Activated CD8-positive, alpha-beta T cell treated with anti-CD3 and anti-CD28 coated beads for 36 hours (primary cell): ENCODE data around the gene ANO8. TPM values are rescaled to one million over a fixed set of nuclear protein-coding genes. Genes with fewer than 3 reads are reported as not detected.

Source experiments
- ATAC-seq: fragments of 200-7000 bp; cut with Tn5 transposase; one replicate; pipeline ENCODE4 v1.10.0; 2021; ENCODE audit warnings: mild to moderate bottlenecking, moderate library complexity
- CTCF ChIA-PET: fragments of 350-600 bp; sonication (Branson Sonifier 250); formaldehyde crosslinking; loops from one replicate; lab custom pipeline; 2021; ENCODE audit warnings: antibody characterized with exemption; lab: Charles Lee
- POLR2A ChIA-PET: fragments of 350-600 bp; sonication (Branson Sonifier 250); formaldehyde crosslinking; loops from one replicate; lab custom pipeline; 2021; ENCODE audit warnings: antibody characterized with exemption; lab: Charles Lee
- DNase-seq: peaks from one replicate; pipeline ENCODE4 v3.0.0-alpha.2; 2020
- H3K27ac Mint-ChIP-seq: one replicate; pipeline ENCODE4 v1.8.0; 2021; ENCODE audit warnings: mild to moderate bottlenecking, mixed read lengths
- H3K27me3 Mint-ChIP-seq: one replicate; pipeline ENCODE4 v1.8.0; 2021; ENCODE audit warnings: mixed read lengths
- H3K36me3 Mint-ChIP-seq: one replicate; pipeline ENCODE4 v1.8.0; 2021; ENCODE audit warnings: low read depth, mixed read lengths
- H3K4me1 Mint-ChIP-seq: one replicate; pipeline ENCODE4 v1.8.0; 2021; ENCODE audit warnings: low read depth, mixed read lengths
- H3K4me3 Mint-ChIP-seq: one replicate; pipeline ENCODE4 v1.8.0; 2021; ENCODE audit warnings: mild to moderate bottlenecking, moderate library complexity, mixed read lengths
- H3K9me3 Mint-ChIP-seq: one replicate; pipeline ENCODE4 v1.8.0; 2021; ENCODE audit warnings: mixed read lengths
- CTCF ChIP-seq: fragments of 200-600 bp; IDR thresholded peaks from one replicate; pipeline ENCODE4 v1.8.0; 2022; ENCODE audit warnings: antibody characterized with exemption, mild to moderate bottlenecking
- intact Hi-C: fragments of 100-400 bp; cut with micrococcal nuclease; formaldehyde crosslinking; loops from one replicate; pipeline ENCODE4 v1.10.0; 2022
- total RNA-seq, 2 experiments: library from RNA; stranded (reverse); gene quantifications; one replicate each; pipeline ENCODE4 v1.2.3, GENCODE V29; 2021

Gene ANO8
- total RNA-seq, 2 experiments from 2014 or later, result 5.4 TPM

- POLR2A ChIA-PET, result interaction anchor here (0.6 to 1.9 kb wide), 8 partner anchors 11 to 107 kb away, joined by 3 to 8 read pairs (median 4); partner anchors contain the start of genes DDA1 and MRPL34
- Mint-ChIP-seq H3K36me3 (no peaks in the 10 kb centered on the region), H3K9me3 (no peaks in the 10 kb centered on the region)
These were observed 6.8 kb downstream of the ANO8 start for GRCh38 chr19:17327654-17328516.

GRCh38 chr19:17327068-17327653 is 7.5 kb downstream of the ANO8 start:
- CTCF ChIA-PET, result interaction anchor here (0.9 to 1.6 kb wide), 2 partner anchors 18 to 19 kb away, joined by 4 to 6 read pairs; partner anchors contain the start of gene DDA1
- Mint-ChIP-seq H3K27ac (no peak overlapping the region), H3K9me3 (no peaks in the 10 kb centered on the region), H3K4me1 (peaks cover 10% of the 10 kb centered on the region), H3K27me3 (no peaks in the 10 kb centered on the region), H3K36me3 (peaks cover 5% of the 10 kb centered on the region), H3K4me3 (no peak overlapping the region)
- intact Hi-C loops, result no loop called here
- POLR2A ChIA-PET, result interaction anchor here (0.6 to 1.9 kb wide), 5 partner anchors 10 to 107 kb away, joined by 3 to 4 read pairs (median 4); no protein-coding TSS in a partner anchor
- no peak for TF ChIP-seq CTCF
- DNase-seq (no peak), ATAC-seq (no peak)

More at GRCh38 chr19:17327654-17328516, 6.8 kb downstream of the ANO8 start:
- TF ChIP-seq CTCF, result no peak
- Mint-ChIP-seq H3K4me3 (peak overlapping the region; percentile 65), H3K27ac (no peak overlapping the region), H3K4me1 (peaks cover 10% of the 10 kb centered on the region), H3K27me3 (no peaks in the 10 kb centered on the region)
- CTCF ChIA-PET, result interaction anchor here (0.7 to 0.9 kb wide), 2 partner anchors 19 to 21 kb away, joined by 3 to 4 read pairs; partner anchors contain the start of gene DDA1
- intact Hi-C loops, result no loop called here
- DNase-seq, result peak; percentile 66
- peak; percentile 74 for ATAC-seq

- no peak for TF ChIP-seq CTCF
- H3K4me1 Mint-ChIP-seq, result peaks cover 10% of the 10 kb centered on the region
- DNase-seq, result no peak
- H3K4me3 Mint-ChIP-seq, result no peak overlapping the region
- intact Hi-C loops, result no loop called here
- POLR2A ChIA-PET, result interaction anchor here (1.2 to 1.3 kb wide), 2 partner anchors 20 to 21 kb away, joined by 4 read pairs; no protein-coding TSS in a partner anchor
- ATAC-seq, result no peak
- no peaks in the 10 kb centered on the region for H3K9me3 Mint-ChIP-seq
- no peak overlapping the region for H3K27ac Mint-ChIP-seq
- CTCF ChIA-PET, result interaction anchor here (1.6 kb wide), 1 partner anchor 18 kb away, joined by 6 read pairs; no protein-coding TSS in a partner anchor
- no peaks in the 10 kb centered on the region for H3K27me3 Mint-ChIP-seq
- peaks cover 5% of the 10 kb centered on the region for H3K36me3 Mint-ChIP-seq
These were observed 8.1 kb downstream of the ANO8 start for GRCh38 chr19:17326595-17326966.

GRCh38 chr19:17325881-17326594 is 8.6 kb downstream of the ANO8 start:
- Mint-ChIP-seq H3K27ac (no peak overlapping the region), H3K9me3 (no peaks in the 10 kb centered on the region), H3K4me3 (no peak overlapping the region), H3K36me3 (peaks cover 5% of the 10 kb centered on the region), H3K4me1 (peaks cover 10% of the 10 kb centered on the region), H3K27me3 (no peaks in the 10 kb centered on the region)
- CTCF ChIA-PET, result interaction anchor here (1.6 kb wide), 1 partner anchor 18 kb away, joined by 6 read pairs; no protein-coding TSS in a partner anchor
- DNase-seq (no peak), ATAC-seq (no peak)
- TF ChIP-seq CTCF, result no peak
- POLR2A ChIA-PET, result interaction anchor here (1.3 to 1.6 kb wide), 3 partner anchors 16 to 38 kb away, joined by 3 to 4 read pairs (median 4); partner anchors contain the start of gene DDA1
- intact Hi-C loops, result no loop called here
